Stimulated activated naive CD4-positive, alpha-beta T cell treated with Interleukin-2 at 50 U/mL for 16 hours (primary cell): ENCODE data around the gene CBARP.
A peak's percentile ranks its signal among the peaks of the same experiment; 100 is the strongest.

Experiments used
- DNase-seq: peaks from one replicate; lab custom pipeline; 2025; lab: John Stamatoyannopoulos, UW

The CBARP gene

GRCh38 chr19:1226227-1226518, 11.6 kb downstream of the CBARP start:
- DNase-seq: no peak

- DNase-seq: no peak
Measured at GRCh38 chr19:1225440-1226226, 12.2 kb downstream of the CBARP start.

- DNase-seq: no peak
Measured at GRCh38 chr19:1224847-1225246, 13.0 kb downstream of the CBARP start.

- no peak for DNase-seq
Measured at GRCh38 chr19:1224047-1224825, 13.6 kb downstream of the CBARP start.

- DNase-seq: no peak
Measured at GRCh38 chr19:1223018-1223855, 14.6 kb downstream of the CBARP start.

- no peak for DNase-seq
Measured at GRCh38 chr19:1222394-1222793, 15.4 kb downstream of the CBARP start.

- DNase-seq: no peak
Measured at GRCh38 chr19:1221904-1222255, 15.9 kb downstream of the CBARP start.

- no peak for DNase-seq
Measured at GRCh38 chr19:1220976-1221903, 16.6 kb downstream of the CBARP start.

GRCh38 chr19:1220477-1220930, 17.3 kb downstream of the CBARP start:
- DNase-seq: no peak

- DNase-seq: no peak
Measured at GRCh38 chr19:1219786-1220476, 17.9 kb downstream of the CBARP start.

- DNase-seq: no peak
Measured at GRCh38 chr19:1218751-1219567, 18.8 kb downstream of the CBARP start.

GRCh38 chr19:1217366-1217765, 20.4 kb downstream of the CBARP start:
- DNase-seq: no peak

GRCh38 chr19:1216756-1217155, 21.0 kb downstream of the CBARP start:
- DNase-seq: no peak

- no peak for DNase-seq
Measured at GRCh38 chr19:1214862-1215731, 22.7 kb downstream of the CBARP start.

- no peak for DNase-seq
Measured at GRCh38 chr19:1214299-1214861, 23.4 kb downstream of the CBARP start.

- peak; percentile 38 for DNase-seq
Measured at GRCh38 chr19:1213391-1214286, 24.2 kb downstream of the CBARP start.

- DNase-seq: no peak
Measured at GRCh38 chr19:1211494-1212234, 26.1 kb downstream of the CBARP start.
